ENCODE results near the gene IQCM.

GRCh38 chr4:149584722-149585121 is 230.9 kb downstream of the IQCM start:
- TF ChIP-seq CTCF (IDR thresholded peaks at IDR 0.05), result no peak
- no peak for TF ChIP-seq REST (IDR thresholded peaks at IDR 0.05; ENCODE audit: insufficient read depth in 1 of 2, low read depth in 2 of 2, low read length in 1 of 2)
- TF ChIP-seq POLR2AphosphoS5 (IDR thresholded peaks at IDR 0.05; ENCODE audit: low read depth, low read length), result no peak
- no peak for TF ChIP-seq SIN3A (IDR thresholded peaks at IDR 0.05; ENCODE audit: borderline replicate concordance, insufficient read depth, low read depth, low read length)
- TF ChIP-seq TCF7L2 (IDR thresholded peaks at IDR 0.05; ENCODE audit: low read depth, low read length), result no peak
